ENCODE data around the gene CACFD1.

The CACFD1 gene

DNA sequence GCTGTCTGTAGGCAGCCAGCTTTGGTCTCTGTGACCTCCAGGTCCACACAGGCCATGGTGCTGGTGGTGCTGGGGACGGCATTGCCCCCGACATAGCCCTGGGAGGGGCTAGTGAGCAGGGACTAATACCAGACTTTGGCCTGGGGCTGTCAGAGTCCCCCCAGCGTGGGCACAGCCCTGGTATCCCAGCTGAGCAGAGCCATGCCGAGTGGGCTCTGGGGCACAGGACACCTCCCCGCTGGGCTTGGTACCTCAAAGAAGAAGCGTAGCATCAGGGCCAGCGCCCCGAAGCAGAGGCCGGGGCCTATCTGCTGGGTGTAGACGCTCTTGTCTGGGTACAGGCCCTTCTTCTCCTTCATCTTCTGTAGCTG is 55.4 kb downstream of the CACFD1 start (continued):
- no peak for TF ChIP-seq ZNF565 (CRISPR knock-in tag; conservative IDR thresholded peaks at IDR 0.05; ENCODE audit: low read depth)
- no peak for TF ChIP-seq ZNF70 (CRISPR knock-in tag; IDR thresholded peaks at IDR 0.05)
- no peak for TF ChIP-seq ZNF8 (CRISPR knock-in tag; IDR thresholded peaks at IDR 0.05)
- no peak for TF ChIP-seq TCF4 (CRISPR knock-in tag; IDR thresholded peaks at IDR 0.05; ENCODE audit: borderline replicate concordance)
- no peak for TF ChIP-seq OSR1 (CRISPR knock-in tag; IDR thresholded peaks at IDR 0.05)
- TF ChIP-seq ESRRG (CRISPR knock-in tag; IDR thresholded peaks at IDR 0.05), result no peak

GRCh38 chr9:133515615-133516255 is 56.0 kb downstream of the CACFD1 start:
- TF ChIP-seq ISL1 (CRISPR knock-in tag; IDR thresholded peaks at IDR 0.05) (no peak), POU6F1 (CRISPR knock-in tag; IDR thresholded peaks at IDR 0.05; ENCODE audit: borderline replicate concordance, low read depth) (no peak), PPARA (CRISPR knock-in tag; IDR thresholded peaks at IDR 0.05; ENCODE audit: borderline replicate concordance) (no peak), GLIS3 (CRISPR knock-in tag; IDR thresholded peaks at IDR 0.05) (no peak), ARNTL (CRISPR knock-in tag; IDR thresholded peaks at IDR 0.05; ENCODE audit: borderline replicate concordance, low read depth) (no peak), BACH2 (CRISPR knock-in tag; IDR thresholded peaks at IDR 0.05; ENCODE audit: borderline replicate concordance) (no peak), TCF4 (CRISPR knock-in tag; IDR thresholded peaks at IDR 0.05; ENCODE audit: borderline replicate concordance) (no peak), ZNF8 (CRISPR knock-in tag; IDR thresholded peaks at IDR 0.05) (no peak), SNAI2 (CRISPR knock-in tag; IDR thresholded peaks at IDR 0.05) (no peak), CREB5 (CRISPR knock-in tag; IDR thresholded peaks at IDR 0.05; ENCODE audit: low read depth) (no peak), ZFP30 (CRISPR knock-in tag; IDR thresholded peaks at IDR 0.05) (no peak), ZC3H10 (CRISPR knock-in tag; IDR thresholded peaks at IDR 0.05) (no peak)
- no peak for ATAC-seq

- ATAC-seq, result no peak
- TF ChIP-seq TOX (CRISPR knock-in tag; IDR thresholded peaks at IDR 0.05; ENCODE audit: borderline replicate concordance) (no peak), CSRNP3 (CRISPR knock-in tag; IDR thresholded peaks at IDR 0.05) (no peak), SNAI2 (CRISPR knock-in tag; IDR thresholded peaks at IDR 0.05) (no peak), PPARA (CRISPR knock-in tag; IDR thresholded peaks at IDR 0.05; ENCODE audit: borderline replicate concordance) (no peak), ZNF70 (CRISPR knock-in tag; IDR thresholded peaks at IDR 0.05) (no peak), ZNF8 (CRISPR knock-in tag; IDR thresholded peaks at IDR 0.05) (no peak), ZC3H10 (CRISPR knock-in tag; IDR thresholded peaks at IDR 0.05) (no peak), ZNF565 (CRISPR knock-in tag; conservative IDR thresholded peaks at IDR 0.05; ENCODE audit: low read depth) (no peak), POU6F1 (CRISPR knock-in tag; IDR thresholded peaks at IDR 0.05; ENCODE audit: borderline replicate concordance, low read depth) (no peak)
- TF ChIP-seq, protein P1, sequence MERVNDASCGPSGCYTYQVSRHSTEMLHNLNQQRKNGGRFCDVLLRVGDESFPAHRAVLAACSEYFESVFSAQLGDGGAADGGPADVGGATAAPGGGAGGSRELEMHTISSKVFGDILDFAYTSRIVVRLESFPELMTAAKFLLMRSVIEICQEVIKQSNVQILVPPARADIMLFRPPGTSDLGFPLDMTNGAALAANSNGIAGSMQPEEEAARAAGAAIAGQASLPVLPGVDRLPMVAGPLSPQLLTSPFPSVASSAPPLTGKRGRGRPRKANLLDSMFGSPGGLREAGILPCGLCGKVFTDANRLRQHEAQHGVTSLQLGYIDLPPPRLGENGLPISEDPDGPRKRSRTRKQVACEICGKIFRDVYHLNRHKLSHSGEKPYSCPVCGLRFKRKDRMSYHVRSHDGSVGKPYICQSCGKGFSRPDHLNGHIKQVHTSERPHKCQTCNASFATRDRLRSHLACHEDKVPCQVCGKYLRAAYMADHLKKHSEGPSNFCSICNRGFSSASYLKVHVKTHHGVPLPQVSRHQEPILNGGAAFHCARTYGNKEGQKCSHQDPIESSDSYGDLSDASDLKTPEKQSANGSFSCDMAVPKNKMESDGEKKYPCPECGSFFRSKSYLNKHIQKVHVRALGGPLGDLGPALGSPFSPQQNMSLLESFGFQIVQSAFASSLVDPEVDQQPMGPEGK (CRISPR knock-in tag; IDR thresholded peaks at IDR 0.05; ENCODE audit: borderline replicate concordance), result no peak
- TF ChIP-seq, protein P2, sequence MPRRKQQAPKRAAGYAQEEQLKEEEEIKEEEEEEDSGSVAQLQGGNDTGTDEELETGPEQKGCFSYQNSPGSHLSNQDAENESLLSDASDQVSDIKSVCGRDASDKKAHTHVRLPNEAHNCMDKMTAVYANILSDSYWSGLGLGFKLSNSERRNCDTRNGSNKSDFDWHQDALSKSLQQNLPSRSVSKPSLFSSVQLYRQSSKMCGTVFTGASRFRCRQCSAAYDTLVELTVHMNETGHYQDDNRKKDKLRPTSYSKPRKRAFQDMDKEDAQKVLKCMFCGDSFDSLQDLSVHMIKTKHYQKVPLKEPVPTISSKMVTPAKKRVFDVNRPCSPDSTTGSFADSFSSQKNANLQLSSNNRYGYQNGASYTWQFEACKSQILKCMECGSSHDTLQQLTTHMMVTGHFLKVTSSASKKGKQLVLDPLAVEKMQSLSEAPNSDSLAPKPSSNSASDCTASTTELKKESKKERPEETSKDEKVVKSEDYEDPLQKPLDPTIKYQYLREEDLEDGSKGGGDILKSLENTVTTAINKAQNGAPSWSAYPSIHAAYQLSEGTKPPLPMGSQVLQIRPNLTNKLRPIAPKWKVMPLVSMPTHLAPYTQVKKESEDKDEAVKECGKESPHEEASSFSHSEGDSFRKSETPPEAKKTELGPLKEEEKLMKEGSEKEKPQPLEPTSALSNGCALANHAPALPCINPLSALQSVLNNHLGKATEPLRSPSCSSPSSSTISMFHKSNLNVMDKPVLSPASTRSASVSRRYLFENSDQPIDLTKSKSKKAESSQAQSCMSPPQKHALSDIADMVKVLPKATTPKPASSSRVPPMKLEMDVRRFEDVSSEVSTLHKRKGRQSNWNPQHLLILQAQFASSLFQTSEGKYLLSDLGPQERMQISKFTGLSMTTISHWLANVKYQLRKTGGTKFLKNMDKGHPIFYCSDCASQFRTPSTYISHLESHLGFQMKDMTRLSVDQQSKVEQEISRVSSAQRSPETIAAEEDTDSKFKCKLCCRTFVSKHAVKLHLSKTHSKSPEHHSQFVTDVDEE (CRISPR knock-in tag; IDR thresholded peaks at IDR 0.05), result no peak
Observed at GRCh38 chr9:133516256-133516960, 56.6 kb downstream of the CACFD1 start.

All from SK-N-SH treated with all-trans-retinoic acid at 6 μM for 48 hours (cell line).